ENCODE results near the gene GPR132. TPM values are rescaled to one million over a fixed set of nuclear protein-coding genes. Genes with fewer than 3 reads are reported as not detected.

Gene GPR132
- total and polyA plus RNA-seq, 10 donors: 5.0 to 33.7 (median 21.5) TPM

DNA sequence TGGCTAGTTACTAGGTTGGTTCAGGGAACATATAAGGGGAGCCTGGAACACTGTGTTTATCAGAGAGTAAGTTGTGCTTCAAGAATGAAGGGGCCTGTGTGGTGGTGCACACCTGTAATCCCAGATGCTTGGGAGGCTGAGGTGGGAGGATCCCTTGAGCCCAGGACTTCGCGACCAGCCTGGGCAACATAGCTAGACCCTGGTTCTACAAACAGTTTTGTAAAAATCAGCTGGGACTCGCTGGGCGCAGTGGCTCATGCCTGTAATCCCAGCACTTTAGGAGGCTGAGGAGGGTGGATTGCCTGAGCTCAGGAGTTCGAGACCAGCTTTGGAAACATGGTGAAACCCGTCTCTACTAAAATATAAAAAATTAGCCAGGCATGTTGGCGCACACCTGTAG is 42.1 kb upstream of the GPR132 start:
- intact Hi-C loops (cut with DNase I; ENCODE audit: low total_unique reads): no loop called here
- Histone ChIP-seq H3K4me3 (no peak overlapping the region), H3K27ac (no peak overlapping the region), H3K4me1 (no peaks in the 10 kb centered on the region), H3K9me3 (no peaks in the 10 kb centered on the region), H3K27me3 (replicated peaks in 1 of 7) (peaks cover 0 to 61% (median 4%) of the 10 kb centered on the region in 7 donors), H3K36me3 (no peaks in the 10 kb centered on the region)
- TF ChIP-seq, protein P1, sequence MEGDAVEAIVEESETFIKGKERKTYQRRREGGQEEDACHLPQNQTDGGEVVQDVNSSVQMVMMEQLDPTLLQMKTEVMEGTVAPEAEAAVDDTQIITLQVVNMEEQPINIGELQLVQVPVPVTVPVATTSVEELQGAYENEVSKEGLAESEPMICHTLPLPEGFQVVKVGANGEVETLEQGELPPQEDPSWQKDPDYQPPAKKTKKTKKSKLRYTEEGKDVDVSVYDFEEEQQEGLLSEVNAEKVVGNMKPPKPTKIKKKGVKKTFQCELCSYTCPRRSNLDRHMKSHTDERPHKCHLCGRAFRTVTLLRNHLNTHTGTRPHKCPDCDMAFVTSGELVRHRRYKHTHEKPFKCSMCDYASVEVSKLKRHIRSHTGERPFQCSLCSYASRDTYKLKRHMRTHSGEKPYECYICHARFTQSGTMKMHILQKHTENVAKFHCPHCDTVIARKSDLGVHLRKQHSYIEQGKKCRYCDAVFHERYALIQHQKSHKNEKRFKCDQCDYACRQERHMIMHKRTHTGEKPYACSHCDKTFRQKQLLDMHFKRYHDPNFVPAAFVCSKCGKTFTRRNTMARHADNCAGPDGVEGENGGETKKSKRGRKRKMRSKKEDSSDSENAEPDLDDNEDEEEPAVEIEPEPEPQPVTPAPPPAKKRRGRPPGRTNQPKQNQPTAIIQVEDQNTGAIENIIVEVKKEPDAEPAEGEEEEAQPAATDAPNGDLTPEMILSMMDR (IDR thresholded peaks at IDR 0.05 in 8 of 11, conservative IDR thresholded peaks at IDR 0.05 in 3 of 11): no peak
- TF ChIP-seq POLR2AphosphoS5 (IDR thresholded peaks at IDR 0.05) (no peak), POLR2A (IDR thresholded peaks at IDR 0.05) (no peak)
- DNase-seq: no peak
- WGBS, 5 donors: 88 to 96% (median 93%) methylated on average over 7 of the region's 7 CpGs

DNA sequence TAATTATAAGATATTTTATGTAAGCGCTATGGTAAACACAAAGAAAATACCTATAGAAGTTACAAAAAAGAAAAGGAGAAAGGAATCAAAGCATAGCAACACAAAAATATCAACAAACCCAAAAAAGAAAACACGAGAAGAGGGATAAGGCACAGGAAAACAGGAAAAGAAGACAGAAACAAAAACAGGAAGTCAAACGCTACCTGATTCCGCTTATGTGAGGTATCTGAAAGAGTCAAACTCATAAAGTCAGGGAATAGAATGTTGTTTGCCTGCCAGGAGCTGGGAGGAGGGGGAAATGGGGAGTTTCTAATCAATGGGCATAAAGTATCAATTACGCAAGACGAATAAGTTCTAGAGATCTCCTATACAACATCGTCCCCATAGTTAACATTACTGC is 39.9 kb upstream of the GPR132 start:
- Histone ChIP-seq H3K4me1 (no peaks in the 10 kb centered on the region), H3K36me3 (no peaks in the 10 kb centered on the region), H3K9me3 (no peaks in the 10 kb centered on the region), H3K4me3 (no peak overlapping the region), H3K27ac (no peak overlapping the region), H3K27me3 (replicated peaks in 1 of 7) (peaks cover 0 to 83% (median 12%) of the 10 kb centered on the region in 7 donors)
- WGBS, 5 donors: 57 to 65% (median 63%) methylated on average over 7 of the region's 7 CpGs
- DNase-seq: no peak
- intact Hi-C loops (cut with DNase I; ENCODE audit: low total_unique reads): no loop called here
- TF ChIP-seq, protein P1 (IDR thresholded peaks at IDR 0.05 in 8 of 11, conservative IDR thresholded peaks at IDR 0.05 in 3 of 11): no peak
- TF ChIP-seq POLR2AphosphoS5 (IDR thresholded peaks at IDR 0.05) (no peak), POLR2A (IDR thresholded peaks at IDR 0.05) (no peak)

- intact Hi-C loops (cut with DNase I; ENCODE audit: low total_unique reads): no loop called here
- Histone ChIP-seq H3K27me3 (replicated peaks in 1 of 7) (peaks cover 0 to 86% (median 12%) of the 10 kb centered on the region in 7 donors), H3K27ac (no peak overlapping the region), H3K9me3 (peaks cover 0 to 5% (median 0%) of the 10 kb centered on the region in 8 donors), H3K4me1 (no peaks in the 10 kb centered on the region), H3K36me3 (no peaks in the 10 kb centered on the region), H3K4me3 (no peak overlapping the region)
- no peak for DNase-seq
- WGBS, 5 donors: 86 to 97% (median 91%) methylated on average over 3 of the region's 3 CpGs
- no peak for TF ChIP-seq POLR2A (IDR thresholded peaks at IDR 0.05)
- TF ChIP-seq POLR2AphosphoS5 (IDR thresholded peaks at IDR 0.05): no peak
- TF ChIP-seq, protein P1 (IDR thresholded peaks at IDR 0.05 in 8 of 11, conservative IDR thresholded peaks at IDR 0.05 in 3 of 11): no peak
These were observed 37.7 kb upstream of the GPR132 start for GRCh38 chr14:105102893-105103292.

DNA sequence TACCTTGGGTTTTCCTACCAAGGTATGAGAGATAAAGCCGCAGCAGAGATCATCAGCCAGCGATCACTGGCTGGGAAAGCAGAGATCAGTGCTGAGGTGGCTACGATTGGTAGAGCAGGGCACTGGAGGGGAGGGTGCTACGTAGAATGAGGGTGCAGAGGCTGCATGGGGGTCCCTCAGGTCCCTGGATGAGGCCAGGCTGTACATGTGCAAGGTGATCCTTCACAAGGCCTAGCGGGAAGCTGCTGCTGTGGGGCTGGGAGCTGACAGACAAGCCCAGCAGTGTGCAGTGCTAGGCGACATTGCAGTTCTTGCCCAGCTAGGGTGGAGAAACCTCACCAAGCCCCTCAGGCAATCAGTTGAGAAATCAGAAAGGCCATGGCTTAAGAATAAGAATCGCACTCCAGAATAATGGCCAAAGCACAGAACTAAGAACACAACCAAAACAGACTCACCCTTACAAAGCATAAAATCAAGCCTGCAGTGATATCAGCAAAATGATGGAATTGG is 37.2 kb upstream of the GPR132 start:
- Histone ChIP-seq H3K4me1 (no peaks in the 10 kb centered on the region), H3K9me3 (peaks cover 0 to 5% (median 0%) of the 10 kb centered on the region in 8 donors), H3K27ac (no peak overlapping the region), H3K36me3 (no peaks in the 10 kb centered on the region), H3K4me3 (no peak overlapping the region), H3K27me3 (replicated peaks in 1 of 7) (peaks cover 0 to 82% (median 12%) of the 10 kb centered on the region in 7 donors)
- TF ChIP-seq POLR2A (IDR thresholded peaks at IDR 0.05) (no peak), POLR2AphosphoS5 (IDR thresholded peaks at IDR 0.05) (no peak)
- TF ChIP-seq, protein P1 (IDR thresholded peaks at IDR 0.05 in 8 of 11, conservative IDR thresholded peaks at IDR 0.05 in 3 of 11): no peak
- DNase-seq: no peak
- intact Hi-C loops (cut with DNase I; ENCODE audit: low total_unique reads): no loop called here
- 82 to 95% (median 92%) methylated on average over 7 of the region's 7 CpGs for WGBS, 5 donors
